ENCODE results near the gene ERO1B.

The ERO1B gene

GRCh38 chr1:236292425-236292824 is 10.7 kb upstream of the ERO1B start:
- no peak for DNase-seq

GRCh38 chr1:236289492-236290131 is 7.9 kb upstream of the ERO1B start:
- peak in 1 of 2 donors; percentile 2 for DNase-seq

GRCh38 chr1:236288620-236288976 is 6.8 kb upstream of the ERO1B start:
- DNase-seq: no peak

GRCh38 chr1:236287757-236288619 is 6.2 kb upstream of the ERO1B start:
- no peak for DNase-seq

GRCh38 chr1:236287356-236287755 is 5.6 kb upstream of the ERO1B start:
- DNase-seq: no peak

GRCh38 chr1:236284291-236284721 is 2.5 kb upstream of the ERO1B start:
- peak; percentile 5 to 7 for DNase-seq

- DNase-seq: no peak
These were observed 961 bp upstream of the ERO1B start for GRCh38 chr1:236282719-236283118.

GRCh38 chr1:236282425-236282716 is 613 bp upstream of the ERO1B start:
- DNase-seq: peak in 1 of 2 donors; percentile 14

GRCh38 chr1:236281198-236281653 is 532 bp downstream of the ERO1B start:
- peak; percentile 24 to 25 for DNase-seq

- DNase-seq: no peak
These were observed 1.1 kb downstream of the ERO1B start for GRCh38 chr1:236280438-236281197.

- no peak for DNase-seq
These were observed 6.2 kb downstream of the ERO1B start for GRCh38 chr1:236275586-236275985.

- no peak for DNase-seq
These were observed 6.7 kb downstream of the ERO1B start for GRCh38 chr1:236275061-236275460.

GRCh38 chr1:236273358-236273757 is 8.4 kb downstream of the ERO1B start:
- no peak for DNase-seq

GRCh38 chr1:236269439-236269838 is 12.3 kb downstream of the ERO1B start:
- DNase-seq: no peak

GRCh38 chr1:236261898-236262297 is 19.9 kb downstream of the ERO1B start:
- DNase-seq: no peak

GRCh38 chr1:236261033-236261432 is 20.7 kb downstream of the ERO1B start:
- no peak for DNase-seq

- DNase-seq: no peak
These were observed 22.7 kb downstream of the ERO1B start for GRCh38 chr1:236259043-236259442.

- no peak for DNase-seq
These were observed 23.6 kb downstream of the ERO1B start for GRCh38 chr1:236258114-236258622.

- no peak for DNase-seq
These were observed 24.5 kb downstream of the ERO1B start for GRCh38 chr1:236257216-236257615.

GRCh38 chr1:236253918-236254637 is 27.7 kb downstream of the ERO1B start:
- DNase-seq: no peak

- no peak for DNase-seq
These were observed 28.6 kb downstream of the ERO1B start for GRCh38 chr1:236253119-236253518.

GRCh38 chr1:236251587-236251986 is 30.2 kb downstream of the ERO1B start:
- DNase-seq: no peak

GRCh38 chr1:236247286-236247685 is 34.5 kb downstream of the ERO1B start:
- DNase-seq: no peak
